ENCODE data around the gene TSPAN13.

GRCh38 chr7:16833373-16833772 lies 79.8 kb downstream of the TSPAN13 start:
- TF ChIP-seq SUZ12 (IDR thresholded peaks at IDR 0.05) (no peak), PKNOX1 (IDR thresholded peaks at IDR 0.05) (no peak), TARDBP (IDR thresholded peaks at IDR 0.05) (no peak), NFRKB (IDR thresholded peaks at IDR 0.05) (no peak), FOXM1 (IDR thresholded peaks at IDR 0.05; ENCODE audit: borderline replicate concordance) (no peak), CTBP1 (IDR thresholded peaks at IDR 0.05; ENCODE audit: borderline replicate concordance) (no peak), L3MBTL2 (conservative IDR thresholded peaks at IDR 0.05) (no peak), BHLHE40 (IDR thresholded peaks at IDR 0.05; ENCODE audit: borderline replicate concordance) (no peak), FOXA1 (IDR thresholded peaks at IDR 0.05) (no peak), ELF4 (IDR thresholded peaks at IDR 0.05) (no peak), ARNT (IDR thresholded peaks at IDR 0.05) (no peak), HDGF (IDR thresholded peaks at IDR 0.05; ENCODE audit: borderline replicate concordance) (no peak)
